GM06990 (cell line): ENCODE data around the gene NDUFS4.

Source experiments
- DNase-seq: peaks from one replicate; pipeline ENCODE4 v3.0.0-alpha.2; 2011; ENCODE audit not compliant: insufficient read length; ENCODE audit errors: extremely low read depth
- H3K27me3 ChIP-seq: replicated peaks from 2 replicates; pipeline ENCODE4 v1.6.0; 2011; ENCODE audit warnings: low read length; ENCODE audit not compliant: control insufficient read depth, insufficient read depth
- H3K36me3 ChIP-seq: 2 replicates; pipeline ENCODE4 v1.5.1; 2011; ENCODE audit warnings: low read length; ENCODE audit not compliant: control insufficient read depth, insufficient read depth
- H3K4me3 ChIP-seq: replicated peaks from 2 replicates; pipeline ENCODE4 v1.5.1; 2011; ENCODE audit warnings: low read depth, mild to moderate bottlenecking, control low read depth, low read length
- TF ChIP-seq, protein P1 (sequence below): IDR thresholded peaks from 2 replicates; pipeline ENCODE4 v1.5.1; 2011; ENCODE audit warnings: low read length, control low read depth, mild to moderate bottlenecking, inconsistent platforms; ENCODE audit not compliant: insufficient read depth, poor library complexity, severe bottlenecking

The NDUFS4 gene

GRCh38 chr5:53667621-53668020 lies 107.2 kb downstream of the NDUFS4 start:
- DNase-seq: no peak

DNA sequence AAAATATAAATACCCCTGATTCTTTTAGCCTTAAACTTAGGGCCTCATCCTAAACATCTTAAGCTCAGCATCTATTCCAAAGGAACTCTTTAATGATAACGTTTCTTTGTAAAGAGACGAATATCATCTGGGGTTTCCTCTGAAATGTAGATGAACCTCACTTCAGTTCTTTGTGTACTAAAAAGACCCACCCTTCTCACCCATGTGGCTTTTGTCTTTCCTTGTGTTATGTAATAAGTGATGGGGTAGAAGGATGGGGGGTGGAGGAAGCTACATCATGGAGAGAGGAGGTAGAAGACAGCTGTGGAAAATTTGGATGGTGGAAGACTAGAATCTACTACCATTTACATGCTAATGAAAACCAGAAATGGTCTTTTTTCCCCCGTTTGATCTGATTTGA lies 111.0 kb downstream of the NDUFS4 start:
- no peak overlapping the region for H3K4me3 ChIP-seq
- H3K27me3 ChIP-seq: no peaks in the 10 kb centered on the region
- no peaks in the 10 kb centered on the region; the same call in 1 of the 2 replicates for H3K36me3 ChIP-seq
- no peak for DNase-seq
- TF ChIP-seq, protein P1, sequence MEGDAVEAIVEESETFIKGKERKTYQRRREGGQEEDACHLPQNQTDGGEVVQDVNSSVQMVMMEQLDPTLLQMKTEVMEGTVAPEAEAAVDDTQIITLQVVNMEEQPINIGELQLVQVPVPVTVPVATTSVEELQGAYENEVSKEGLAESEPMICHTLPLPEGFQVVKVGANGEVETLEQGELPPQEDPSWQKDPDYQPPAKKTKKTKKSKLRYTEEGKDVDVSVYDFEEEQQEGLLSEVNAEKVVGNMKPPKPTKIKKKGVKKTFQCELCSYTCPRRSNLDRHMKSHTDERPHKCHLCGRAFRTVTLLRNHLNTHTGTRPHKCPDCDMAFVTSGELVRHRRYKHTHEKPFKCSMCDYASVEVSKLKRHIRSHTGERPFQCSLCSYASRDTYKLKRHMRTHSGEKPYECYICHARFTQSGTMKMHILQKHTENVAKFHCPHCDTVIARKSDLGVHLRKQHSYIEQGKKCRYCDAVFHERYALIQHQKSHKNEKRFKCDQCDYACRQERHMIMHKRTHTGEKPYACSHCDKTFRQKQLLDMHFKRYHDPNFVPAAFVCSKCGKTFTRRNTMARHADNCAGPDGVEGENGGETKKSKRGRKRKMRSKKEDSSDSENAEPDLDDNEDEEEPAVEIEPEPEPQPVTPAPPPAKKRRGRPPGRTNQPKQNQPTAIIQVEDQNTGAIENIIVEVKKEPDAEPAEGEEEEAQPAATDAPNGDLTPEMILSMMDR: no peak

More at GRCh38 chr5:53667621-53668020, 107.2 kb downstream of the NDUFS4 start:
- H3K27me3 ChIP-seq: no peaks in the 10 kb centered on the region
- no peak overlapping the region for H3K4me3 ChIP-seq
- TF ChIP-seq, protein P1: no peak
- no peaks in the 10 kb centered on the region for H3K36me3 ChIP-seq

- TF ChIP-seq, protein P1: no peak
- Histone ChIP-seq H3K27me3 (no peaks in the 10 kb centered on the region), H3K36me3 (no peaks in the 10 kb centered on the region; the same call in 1 of the 2 replicates), H3K4me3 (no peak overlapping the region)
- no peak for DNase-seq
Measured at GRCh38 chr5:53674121-53674520, 113.7 kb downstream of the NDUFS4 start.

DNA sequence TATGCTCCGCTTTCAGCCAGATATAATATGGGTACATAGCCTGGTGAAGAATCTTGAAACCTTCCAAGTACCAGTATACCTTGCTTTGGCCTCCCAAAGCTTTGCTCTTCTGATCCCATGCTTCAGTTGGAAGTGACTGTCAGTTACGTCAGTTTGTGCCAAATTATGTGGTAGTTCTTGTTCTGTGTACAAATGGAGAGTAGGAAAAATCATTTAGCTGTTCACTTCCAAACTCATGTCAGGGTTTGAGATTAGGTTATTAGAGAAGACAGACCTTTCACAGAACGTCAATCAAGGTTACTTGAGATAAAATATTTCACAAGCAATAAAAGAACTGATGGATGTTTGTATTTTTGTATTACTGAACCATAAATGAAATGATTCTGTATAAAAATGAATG lies 117.2 kb downstream of the NDUFS4 start:
- Histone ChIP-seq H3K4me3 (no peak overlapping the region), H3K36me3 (no peaks in the 10 kb centered on the region; the same call in 1 of the 2 replicates), H3K27me3 (no peaks in the 10 kb centered on the region)
- DNase-seq: no peak
- TF ChIP-seq, protein P1: no peak

- TF ChIP-seq, protein P1: no peak
- no peak for DNase-seq
Measured at GRCh38 chr5:53678981-53679660, 118.7 kb downstream of the NDUFS4 start.

More at GRCh38 chr5:53678981-53679660, 118.7 kb downstream of the NDUFS4 start:
- Histone ChIP-seq H3K36me3 (no peaks in the 10 kb centered on the region; the same call in 1 of the 2 replicates), H3K4me3 (no peak overlapping the region), H3K27me3 (no peaks in the 10 kb centered on the region)
